HG02943 (cell line): Measurements from ENCODE around the gene SAMD5.

Source experiments
- ATAC-seq: cut with Tn5 transposase; IDR thresholded peaks from one replicate; pipeline ENCODE4 v1.9.1; 2021; ENCODE audit warnings: mild to moderate bottlenecking, low read depth, moderate library complexity; ENCODE audit not compliant: unreplicated experiment

Gene SAMD5

GRCh38 chr6:147617366-147617765, 108.9 kb downstream of the SAMD5 start:
- ATAC-seq = no peak

- ATAC-seq = no peak
These were observed 110.0 kb downstream of the SAMD5 start for GRCh38 chr6:147618457-147618856.

GRCh38 chr6:147618927-147619326, 110.4 kb downstream of the SAMD5 start:
- ATAC-seq = no peak
